ENCODE results near the gene AQP2. TPM values are rescaled to one million over a fixed set of nuclear protein-coding genes. Genes with fewer than 3 reads are reported as not detected.

AQP2 gene
- total and polyA plus RNA-seq, 2 of the 4 experiments (the other 2 are of a cell fraction), result not detected

GRCh38 chr12:49948866-49949845, 1.4 kb upstream of the AQP2 start:
- Histone ChIP-seq H2AK5ac (ENCODE audit: low read depth, low read length) (no peak overlapping the region), H4K8ac (ENCODE audit: low read depth in 2 of 2, low read length in 2 of 2) (no peak overlapping the region), H3K56ac (ENCODE audit: extremely low read depth, insufficient read depth, low read length) (no peak overlapping the region), H2AFZ (replicated peaks; ENCODE audit: low read length, poor library complexity) (no peak overlapping the region), H3K4me2 (ENCODE audit: low read depth, low read length) (no peak overlapping the region), H3K79me1 (ENCODE audit: low read depth in 1 of 2, low read length in 2 of 2) (no peaks in the 10 kb centered on the region), H3K27me3 (ENCODE audit: control insufficient read depth, insufficient read depth, low read length) (peaks cover 40% of the 10 kb centered on the region), H3K23ac (ENCODE audit: low read depth, low read length) (no peak overlapping the region), H2BK15ac (ENCODE audit: low read depth, low read length) (no peak overlapping the region), H2BK5ac (ENCODE audit: low read depth, low read length, poor library complexity, severe bottlenecking) (no peak overlapping the region), H3K9me1 (ENCODE audit: insufficient read depth, low read length) (0 out of 2 replicates have a peak, but pooled peaks cover 3% of the 10 kb centered on the region), H4K20me1 (ENCODE audit: insufficient read depth, low read length) (no peaks in the 10 kb centered on the region), H3K9me3 (ENCODE audit: control insufficient read depth, insufficient read depth, low read length) (no peaks in the 10 kb centered on the region), H3K14ac (replicated peaks; ENCODE audit: low read depth, low read length) (no peak overlapping the region), H4K5ac (ENCODE audit: low read depth, low read length) (no peak overlapping the region), H2AK9ac (replicated peaks; ENCODE audit: low read depth, low read length, poor library complexity) (no peak overlapping the region), H3K4ac (ENCODE audit: low read depth, low read length) (no peak overlapping the region), H3K4me3 (ENCODE audit: insufficient read depth, low read depth, low read length) (no peak overlapping the region), H3K18ac (ENCODE audit: low read depth, low read length) (no peak overlapping the region), H3K36me3 (ENCODE audit: control insufficient read depth, insufficient read depth, low read length) (no peaks in the 10 kb centered on the region), H2BK20ac (ENCODE audit: low read depth, low read length) (no peak overlapping the region), H3K4me1 (ENCODE audit: control insufficient read depth, insufficient read depth, low read length) (no peaks in the 10 kb centered on the region; the same call in 1 of the 2 replicates), H4K91ac (ENCODE audit: insufficient read depth, low read depth, low read length) (no peak overlapping the region), H2BK120ac (ENCODE audit: low read depth, low read length) (no peak overlapping the region), H3K27ac (ENCODE audit: insufficient read depth, low read length) (no peak overlapping the region), H3K9ac (ENCODE audit: low read depth, low read length) (no peak overlapping the region)
- 43% methylated on average over 1 of the region's 13 CpGs; no CpG with 5 or more reads in 1 of the 2 experiments for WGBS, 2 experiments (ENCODE audit: extremely low coverage in 2 of 2, insufficient read length in 1 of 2)
- no TSS peak for BruUV-seq (replicated peaks)
- intact Hi-C loops (cut with micrococcal nuclease) (no loop called here), dilution Hi-C loops (cut with HindIII; ENCODE audit: low sequenced_read_pairs, unreplicated experiment) (no loop called here), in situ Hi-C loops (cut with MboI; ENCODE audit: low sequenced_read_pairs) (no loop called here)
- ATAC-seq (ENCODE audit: low read depth), result no peak
- POLR2A ChIA-PET (ENCODE audit: unreplicated experiment), result no interaction called here
- DNase-seq, result no peak
- CTCF ChIA-PET, result no interaction called here
- TF ChIP-seq FOS (IDR thresholded peaks at IDR 0.05; ENCODE audit: low read depth, low read length) (no peak), USF2 (IDR thresholded peaks at IDR 0.05; ENCODE audit: low read depth, low read length) (no peak), CHD1 (IDR thresholded peaks at IDR 0.05; ENCODE audit: low read depth, low read length) (no peak), RFX5 (IDR thresholded peaks at IDR 0.05; ENCODE audit: low read depth, low read length) (no peak), POLR2A (IDR thresholded peaks at IDR 0.05; ENCODE audit: low read depth, low read length) (no peak), NFE2L2 (IDR thresholded peaks at IDR 0.05; ENCODE audit: low read depth, low read length) (no peak), SMC3 (IDR thresholded peaks at IDR 0.05; ENCODE audit: low read depth, low read length) (no peak), RCOR1 (IDR thresholded peaks at IDR 0.05; ENCODE audit: insufficient replicate concordance, low read length) (no peak), CEBPB (IDR thresholded peaks at IDR 0.05; ENCODE audit: low read depth, low read length) (no peak), CTCF (conservative IDR thresholded peaks at IDR 0.05; ENCODE audit: low read depth, low read length) (no peak), ELK1 (IDR thresholded peaks at IDR 0.05; ENCODE audit: borderline replicate concordance, low read depth, low read length) (no peak), MXI1 (IDR thresholded peaks at IDR 0.05; ENCODE audit: borderline replicate concordance, low read depth, low read length) (no peak), BHLHE40 (IDR thresholded peaks at IDR 0.05; ENCODE audit: low read depth, low read length) (no peak), MAFK (IDR thresholded peaks at IDR 0.05; ENCODE audit: low read depth, low read length) (no peak)

Measured in IMR-90 (cell line).